GM12878 (cell line): ENCODE results near the gene TTF2. TPM values are rescaled to one million over a fixed set of nuclear protein-coding genes. Genes with fewer than 3 reads are reported as not detected.

Source experiments
- ATAC-seq: fragments of 200-7000 bp; cut with Tn5 transposase; 3 replicates; pipeline ENCODE4 v1.9.1; 2020; ENCODE audit warnings: mild to moderate bottlenecking, moderate library complexity
- BruUV-seq: library from RNA; stranded (reverse); fragments of 400-500 nt; replicated peaks from 2 replicates; lab custom pipeline; 2021; lab: Mats Ljungman, UMichigan
- CTCF ChIA-PET: fragments of 300-600 bp; sonication (Branson Sonifier 250); formaldehyde crosslinking; extraction: SDS; loops from one replicate; lab custom pipeline; 2021; ENCODE audit warnings: inconsistent platforms; lab: Yijun Ruan, JAX
- POLR2A ChIA-PET: fragments of 350-600 bp; formaldehyde crosslinking; extraction: SDS; loops from one replicate; lab custom pipeline; 2021; ENCODE audit warnings: inconsistent platforms; lab: Charles Lee
- RAD21 ChIA-PET: fragments of 300-600 bp; sonication (Branson Sonifier 250); formaldehyde crosslinking; loops from one replicate; lab custom pipeline; 2023; ENCODE audit warnings: antibody characterized with exemption; ENCODE audit not compliant: unreplicated experiment; lab: Charles Lee
- SMC1A ChIA-PET: fragments of 300-600 bp; sonication (Branson Sonifier 250); formaldehyde crosslinking; loops from one replicate; lab custom pipeline; 2023; ENCODE audit not compliant: unreplicated experiment, uncharacterized antibody; lab: Charles Lee
- DNase-seq: peaks from one replicate; pipeline ENCODE4 v3.0.0-alpha.2; 2011; ENCODE audit warnings: low read depth, low spot score
- FAIRE-seq: peaks from 3 replicates; lab custom pipeline; 2011; peaks lifted over from hg19 to GRCh38; lab: Jason Lieb, UNC
- H2AFZ ChIP-seq: 2 replicates; pipeline ENCODE4 v1.6.0; 2011; ENCODE audit warnings: low read depth, low read length, control low read depth; ENCODE audit not compliant: control insufficient read depth
- H3K27ac ChIP-seq: 2 replicates; pipeline ENCODE4 v1.5.1; 2011; ENCODE audit warnings: control low read depth; ENCODE audit not compliant: control insufficient read depth, insufficient read depth
- H3K27me3 ChIP-seq, 2 experiments: replicated peaks in 1 of 2; 2 replicates each; pipeline versions ENCODE4 v1.6.0 to v1.6.1; 2011; ENCODE audit warnings: low read length in 1 of 2; ENCODE audit not compliant: control insufficient read depth in 2 of 2, insufficient read depth in 2 of 2
- H3K36me3 ChIP-seq, 2 experiments: 2 replicates each; pipeline ENCODE4 v1.5.1; 2011; ENCODE audit warnings: low read length in 1 of 2; ENCODE audit not compliant: control insufficient read depth in 2 of 2, insufficient read depth in 2 of 2
- H3K4me1 ChIP-seq: 2 replicates; pipeline ENCODE4 v1.6.1; 2011; ENCODE audit warnings: mild to moderate bottlenecking, low read length, moderate library complexity, mixed read lengths; ENCODE audit not compliant: control insufficient read depth, insufficient read depth
- H3K4me2 ChIP-seq: 2 replicates; pipeline ENCODE4 v1.6.0; 2011; ENCODE audit warnings: control low read depth; ENCODE audit not compliant: control insufficient read depth, insufficient read depth
- H3K4me3 ChIP-seq: fragments of 200-600 bp; sonication (generic); 2 replicates; pipeline ENCODE4 v1.5.1; 2016
- H3K79me2 ChIP-seq: 2 replicates; pipeline ENCODE4 v1.6.0; 2011; ENCODE audit warnings: low read length; ENCODE audit not compliant: control insufficient read depth, insufficient read depth
- H3K9ac ChIP-seq: 2 replicates; pipeline ENCODE4 v1.8.0; 2011; ENCODE audit warnings: low read length, control low read depth, mixed read lengths; ENCODE audit not compliant: control insufficient read depth, insufficient read depth
- H3K9me3 ChIP-seq: replicated peaks from 3 replicates; pipeline ENCODE4 v1.5.1; 2011; ENCODE audit warnings: mild to moderate bottlenecking, low read length; ENCODE audit not compliant: control insufficient read depth, insufficient read depth
- H4K20me1 ChIP-seq: 2 replicates; pipeline ENCODE4 v1.6.0; 2011; ENCODE audit not compliant: control insufficient read depth, insufficient read depth
- ATF7 ChIP-seq: fragments of 450-650 bp; IDR thresholded peaks from 2 replicates; pipeline ENCODE4 v1.6.1; 2016; ENCODE audit warnings: low read depth, mild to moderate bottlenecking
- CHD1 ChIP-seq: IDR thresholded peaks from 2 replicates; pipeline ENCODE4 v1.6.1; 2012; ENCODE audit warnings: low read depth, low read length, improper control_type of control experiment
- CREM ChIP-seq: IDR thresholded peaks from 2 replicates; pipeline ENCODE4 v1.6.1; 2014; ENCODE audit warnings: antibody characterized with exemption, low read depth
- ESRRA ChIP-seq: IDR thresholded peaks from 2 replicates; pipeline ENCODE4 v1.6.1; 2012; ENCODE audit warnings: mild to moderate bottlenecking, low read length, improper control_type of control experiment
- HDGF ChIP-seq: fragments of 450-650 bp; IDR thresholded peaks from 2 replicates; pipeline ENCODE4 v1.6.1; 2016; ENCODE audit warnings: antibody characterized with exemption
- IKZF2 ChIP-seq, 2 experiments: fragments of 450-650 bp; IDR thresholded peaks; 2 replicates each; pipeline ENCODE4 v1.6.1; 2017; ENCODE audit warnings: mild to moderate bottlenecking in 2 of 2, moderate library complexity in 2 of 2
- JUNB ChIP-seq: IDR thresholded peaks from 2 replicates; pipeline ENCODE4 v1.6.1; 2016; ENCODE audit warnings: antibody characterized with exemption, mild to moderate bottlenecking
- NBN ChIP-seq: fragments of 450-650 bp; IDR thresholded peaks from 2 replicates; pipeline ENCODE4 v1.6.1; 2016
- RBBP5 ChIP-seq: fragments of 200-600 bp; sonication (generic); conservative IDR thresholded peaks from 2 replicates; pipeline ENCODE4 v1.6.1; 2016
- SMAD1 ChIP-seq: fragments of 450-650 bp; IDR thresholded peaks from 2 replicates; pipeline ENCODE4 v1.6.1; 2018; ENCODE audit warnings: mild to moderate bottlenecking, low read depth; ENCODE audit not compliant: partially characterized antibody
- SPI1 ChIP-seq: IDR thresholded peaks from 2 replicates; pipeline ENCODE4 v1.6.1; 2011; ENCODE audit warnings: low read depth, mild to moderate bottlenecking, low read length, moderate library complexity, borderline replicate concordance; ENCODE audit not compliant: insufficient read depth
- STAT3 ChIP-seq: IDR thresholded peaks from 2 replicates; pipeline ENCODE4 v1.6.1; 2011; ENCODE audit warnings: low read depth, low read length, improper control_type of control experiment
- ZBED1 ChIP-seq: IDR thresholded peaks from 2 replicates; pipeline ENCODE4 v1.6.1; 2016; ENCODE audit warnings: borderline replicate concordance
- ZNF24 ChIP-seq: fragments of 450-650 bp; IDR thresholded peaks from 2 replicates; pipeline ENCODE4 v1.6.1; 2017; ENCODE audit warnings: antibody characterized with exemption, mild to moderate bottlenecking
- WGBS: methylation state at CpG from one replicate; pipeline ENCODE4 v1.1.6; 2016; ENCODE audit warnings: low lambda C conversion rate; ENCODE audit not compliant: insufficient replicate concordance, insufficient coverage; ENCODE audit errors: missing lambda C conversion rate; 5-methylcytosine and 5-hydroxymethylcytosine counted together
- in situ Hi-C: fragments of 300-500 bp; cut with MboI; formaldehyde crosslinking; loops from 9 replicates; pipeline ENCODE4 v1.14.3; 2018; ENCODE audit warnings: mixed read lengths
- intact Hi-C: fragments of 100-400 bp; cut with micrococcal nuclease; formaldehyde crosslinking; loops from one replicate; pipeline ENCODE4 v1.14.2; 2022; ENCODE audit not compliant: unreplicated experiment
- polyA plus RNA-seq, 11 experiments: library from polyadenylated mRNA; depleted of rRNA in 4 of 11; unstranded in 6 of 11; stranded (reverse) in 5 of 11; fragments of >200 nt; fragmentation: Nextera tagmentation in 4 of 11; fragmentation: Illumina TruSeq in 1 of 11; extraction: Ambion mirVana in 4 of 11; extraction: Trizol in 1 of 11; gene quantifications; 1 replicate in 1 of 11; 2 replicates in 10 of 11; pipeline versions ENCODE4 v1.2.1 to v1.2.3, GENCODE V29; 2011 to 2016; ENCODE audit warnings: inconsistent platforms in 2 of 11, missing spikeins in 2 of 11, low read depth in 1 of 11
- total RNA-seq, 4 experiments: library from RNA; depleted of rRNA in 3 of 4; stranded (reverse); fragments of >200 nt in 3 of 4; fragmentation: Illumina TruSeq in 1 of 4; extraction: Trizol in 1 of 4; gene quantifications; 2 replicates each; pipeline versions ENCODE4 v1.2.1 to v1.2.3, GENCODE V29; 2013 to 2021
- TF ChIP-seq, protein P1 (sequence below): fragments of 450-650 bp; IDR thresholded peaks from 2 replicates; pipeline ENCODE4 v1.6.1; 2016; ENCODE audit warnings: mild to moderate bottlenecking
- TF ChIP-seq, protein P2 (sequence below): IDR thresholded peaks from 2 replicates; pipeline ENCODE4 v1.6.1; 2011; ENCODE audit warnings: mild to moderate bottlenecking, low read depth, low read length, moderate library complexity; ENCODE audit not compliant: insufficient replicate concordance
- TF ChIP-seq, protein P3 (sequence below): IDR thresholded peaks from 2 replicates; pipeline ENCODE4 v1.6.1; 2012; ENCODE audit warnings: low read length, inconsistent platforms
- TF ChIP-seq, protein P4 (sequence below): fragments of 450-650 bp; IDR thresholded peaks from 2 replicates; pipeline ENCODE4 v1.6.1; 2017; ENCODE audit warnings: mild to moderate bottlenecking, moderate library complexity

Gene TTF2
- total and polyA plus RNA-seq, 10 of the 15 experiments (the other 5 are each of a cell fraction or from before 2014, with no cell fraction given) = 17.7 to 134 (median 78.2) TPM

DNA sequence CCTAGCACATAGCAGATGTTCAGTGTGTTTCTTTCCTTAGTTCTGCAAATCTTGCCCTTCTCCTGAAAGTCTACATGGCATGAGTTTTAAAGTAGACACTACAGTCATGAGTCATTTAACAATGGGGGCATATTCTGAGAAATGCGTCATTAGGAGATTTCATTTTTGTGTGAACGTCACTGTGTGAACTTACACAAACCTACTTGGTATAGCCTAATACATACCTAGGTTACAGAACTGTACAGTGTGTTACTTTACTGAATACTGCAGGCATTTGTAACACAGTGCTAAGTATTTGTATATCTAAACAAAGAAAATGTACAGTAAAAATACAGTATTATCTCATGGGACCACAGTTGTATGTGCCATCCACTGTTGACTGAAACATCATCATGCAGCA lies 10.0 kb downstream of the TTF2 start:
- DNase-seq (peak; percentile 39), ATAC-seq (peak; percentile 81), FAIRE-seq (no peak)
- in situ Hi-C loops = loop anchor here (10.0 kb wide), 1 partner anchor 685 kb away; no protein-coding TSS in a partner anchor
- intact Hi-C loops = no loop called here
- ChIA-PET RAD21 (interaction anchor here (1.2 to 6.3 kb wide), 4 partner anchors 10 to 68 kb away, joined by 3 to 53 read pairs (median 6); partner anchors contain the start of genes CD101 and TTF2), POLR2A (interaction anchor here (1.1 to 2.2 kb wide), 2 partner anchors 10 to 11 kb away, joined by 4 to 9 read pairs; partner anchors contain the start of gene TTF2), SMC1A (interaction anchor here (1.1 to 6.9 kb wide), 10 partner anchors 8 to 584 kb away, joined by 3 to 49 read pairs (median 7); partner anchors contain the start of gene TTF2), CTCF (interaction anchor here (1.6 to 9.1 kb wide), 7 partner anchors 10 to 465 kb away, joined by 4 to 167 read pairs (median 10); partner anchors contain the start of gene TTF2)
- H3K27ac ChIP-seq = peak overlapping the region; percentile 58; the same call in 1 of the 2 replicates
- H2AFZ ChIP-seq = no peak overlapping the region
- no peaks in the 10 kb centered on the region for H3K27me3 ChIP-seq
- H4K20me1 ChIP-seq = peaks cover 2% of the 10 kb centered on the region; the same call in 1 of the 2 replicates
- H3K4me1 ChIP-seq = peaks cover 12% of the 10 kb centered on the region
- no TSS peak for BruUV-seq
- no peak overlapping the region for H3K4me3 ChIP-seq
- no peak overlapping the region; the same call in 1 of the 2 replicates for H3K4me2 ChIP-seq
- H3K79me2 ChIP-seq = peaks cover 55% of the 10 kb centered on the region
- WGBS = 3% methylated on average over 2 of the region's 2 CpGs
- no peaks in the 10 kb centered on the region for H3K9me3 ChIP-seq
- no peak overlapping the region for H3K9ac ChIP-seq
- peaks cover 0 to 16% of the 10 kb centered on the region in 2 experiments for H3K36me3 ChIP-seq
- TF ChIP-seq RBBP5 (no peak), STAT3 (no peak), SMAD1 (no peak), ESRRA (peak; percentile 27; the same call in 1 of the 2 replicates), JUNB (peak; percentile 71), SPI1 (no peak), ATF7 (peak; percentile 58), CHD1 (no peak), ZBED1 (0 out of 2 replicates have a peak, but pooled peaks have one; percentile 33), IKZF2 (IDR thresholded peaks at IDR 0.05) (peak; percentile 29 to 39; a peak in 3 of 4 replicates), HDGF (no peak), CREM (peak; percentile 69), ZNF24 (no peak), NBN (no peak)
- TF ChIP-seq, protein P1, sequence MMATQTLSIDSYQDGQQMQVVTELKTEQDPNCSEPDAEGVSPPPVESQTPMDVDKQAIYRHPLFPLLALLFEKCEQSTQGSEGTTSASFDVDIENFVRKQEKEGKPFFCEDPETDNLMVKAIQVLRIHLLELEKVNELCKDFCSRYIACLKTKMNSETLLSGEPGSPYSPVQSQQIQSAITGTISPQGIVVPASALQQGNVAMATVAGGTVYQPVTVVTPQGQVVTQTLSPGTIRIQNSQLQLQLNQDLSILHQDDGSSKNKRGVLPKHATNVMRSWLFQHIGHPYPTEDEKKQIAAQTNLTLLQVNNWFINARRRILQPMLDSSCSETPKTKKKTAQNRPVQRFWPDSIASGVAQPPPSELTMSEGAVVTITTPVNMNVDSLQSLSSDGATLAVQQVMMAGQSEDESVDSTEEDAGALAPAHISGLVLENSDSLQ = no peak
- TF ChIP-seq, protein P2, sequence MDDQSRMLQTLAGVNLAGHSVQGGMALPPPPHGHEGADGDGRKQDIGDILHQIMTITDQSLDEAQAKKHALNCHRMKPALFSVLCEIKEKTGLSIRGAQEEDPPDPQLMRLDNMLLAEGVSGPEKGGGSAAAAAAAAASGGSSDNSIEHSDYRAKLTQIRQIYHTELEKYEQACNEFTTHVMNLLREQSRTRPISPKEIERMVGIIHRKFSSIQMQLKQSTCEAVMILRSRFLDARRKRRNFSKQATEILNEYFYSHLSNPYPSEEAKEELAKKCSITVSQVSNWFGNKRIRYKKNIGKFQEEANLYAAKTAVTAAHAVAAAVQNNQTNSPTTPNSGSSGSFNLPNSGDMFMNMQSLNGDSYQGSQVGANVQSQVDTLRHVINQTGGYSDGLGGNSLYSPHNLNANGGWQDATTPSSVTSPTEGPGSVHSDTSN = no peak
- TF ChIP-seq, protein P3, sequence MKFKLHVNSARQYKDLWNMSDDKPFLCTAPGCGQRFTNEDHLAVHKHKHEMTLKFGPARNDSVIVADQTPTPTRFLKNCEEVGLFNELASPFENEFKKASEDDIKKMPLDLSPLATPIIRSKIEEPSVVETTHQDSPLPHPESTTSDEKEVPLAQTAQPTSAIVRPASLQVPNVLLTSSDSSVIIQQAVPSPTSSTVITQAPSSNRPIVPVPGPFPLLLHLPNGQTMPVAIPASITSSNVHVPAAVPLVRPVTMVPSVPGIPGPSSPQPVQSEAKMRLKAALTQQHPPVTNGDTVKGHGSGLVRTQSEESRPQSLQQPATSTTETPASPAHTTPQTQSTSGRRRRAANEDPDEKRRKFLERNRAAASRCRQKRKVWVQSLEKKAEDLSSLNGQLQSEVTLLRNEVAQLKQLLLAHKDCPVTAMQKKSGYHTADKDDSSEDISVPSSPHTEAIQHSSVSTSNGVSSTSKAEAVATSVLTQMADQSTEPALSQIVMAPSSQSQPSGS = peak; percentile 48; the same call in 1 of the 2 replicates
- TF ChIP-seq, protein P4, sequence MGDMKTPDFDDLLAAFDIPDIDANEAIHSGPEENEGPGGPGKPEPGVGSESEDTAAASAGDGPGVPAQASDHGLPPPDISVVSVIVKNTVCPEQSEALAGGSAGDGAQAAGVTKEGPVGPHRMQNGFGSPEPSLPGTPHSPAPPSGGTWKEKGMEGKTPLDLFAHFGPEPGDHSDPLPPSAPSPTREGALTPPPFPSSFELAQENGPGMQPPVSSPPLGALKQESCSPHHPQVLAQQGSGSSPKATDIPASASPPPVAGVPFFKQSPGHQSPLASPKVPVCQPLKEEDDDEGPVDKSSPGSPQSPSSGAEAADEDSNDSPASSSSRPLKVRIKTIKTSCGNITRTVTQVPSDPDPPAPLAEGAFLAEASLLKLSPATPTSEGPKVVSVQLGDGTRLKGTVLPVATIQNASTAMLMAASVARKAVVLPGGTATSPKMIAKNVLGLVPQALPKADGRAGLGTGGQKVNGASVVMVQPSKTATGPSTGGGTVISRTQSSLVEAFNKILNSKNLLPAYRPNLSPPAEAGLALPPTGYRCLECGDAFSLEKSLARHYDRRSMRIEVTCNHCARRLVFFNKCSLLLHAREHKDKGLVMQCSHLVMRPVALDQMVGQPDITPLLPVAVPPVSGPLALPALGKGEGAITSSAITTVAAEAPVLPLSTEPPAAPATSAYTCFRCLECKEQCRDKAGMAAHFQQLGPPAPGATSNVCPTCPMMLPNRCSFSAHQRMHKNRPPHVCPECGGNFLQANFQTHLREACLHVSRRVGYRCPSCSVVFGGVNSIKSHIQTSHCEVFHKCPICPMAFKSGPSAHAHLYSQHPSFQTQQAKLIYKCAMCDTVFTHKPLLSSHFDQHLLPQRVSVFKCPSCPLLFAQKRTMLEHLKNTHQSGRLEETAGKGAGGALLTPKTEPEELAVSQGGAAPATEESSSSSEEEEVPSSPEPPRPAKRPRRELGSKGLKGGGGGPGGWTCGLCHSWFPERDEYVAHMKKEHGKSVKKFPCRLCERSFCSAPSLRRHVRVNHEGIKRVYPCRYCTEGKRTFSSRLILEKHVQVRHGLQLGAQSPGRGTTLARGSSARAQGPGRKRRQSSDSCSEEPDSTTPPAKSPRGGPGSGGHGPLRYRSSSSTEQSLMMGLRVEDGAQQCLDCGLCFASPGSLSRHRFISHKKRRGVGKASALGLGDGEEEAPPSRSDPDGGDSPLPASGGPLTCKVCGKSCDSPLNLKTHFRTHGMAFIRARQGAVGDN = 0 out of 2 replicates have a peak, but pooled peaks have one; percentile 34
